ENCODE measurements around the gene MAP2K1.

GRCh38 chr15:66514586-66514985 lies 127.9 kb downstream of the MAP2K1 start:
- TF ChIP-seq POLR2A (IDR thresholded peaks at IDR 0.05): no peak
- TF ChIP-seq CTCF (IDR thresholded peaks at IDR 0.05): no peak
